IPS-15b (cell line): ENCODE measurements around the gene TMCO4.

Source experiments
- H3K27me3 ChIP-seq: one replicate; pipeline ENCODE4 v1.6.1; 2013; ENCODE audit warnings: low read length; ENCODE audit not compliant: control insufficient read depth, insufficient read depth
- H3K36me3 ChIP-seq: one replicate; pipeline ENCODE4 v1.6.1; 2013; ENCODE audit warnings: low read length; ENCODE audit not compliant: control insufficient read depth, insufficient read depth
- H3K4me1 ChIP-seq: one replicate; pipeline ENCODE4 v1.6.1; 2013; ENCODE audit warnings: mild to moderate bottlenecking, low read length; ENCODE audit not compliant: control insufficient read depth, insufficient read depth
- H3K4me3 ChIP-seq: one replicate; pipeline ENCODE4 v1.5.1; 2013; ENCODE audit warnings: low read depth, low read length
- H3K9ac ChIP-seq: one replicate; pipeline ENCODE4 v1.6.1; 2013; ENCODE audit warnings: low read depth, mild to moderate bottlenecking, low read length
- H3K9me3 ChIP-seq: one replicate; pipeline ENCODE4 v1.6.1; 2013; ENCODE audit warnings: mild to moderate bottlenecking, low read length; ENCODE audit not compliant: control insufficient read depth, insufficient read depth

Gene TMCO4

GRCh38 chr1:19725606-19726005 lies 74.1 kb downstream of the TMCO4 start:
- no peak overlapping the region for H3K9ac ChIP-seq
- H3K27me3 ChIP-seq = no peaks in the 10 kb centered on the region
- no peaks in the 10 kb centered on the region for H3K36me3 ChIP-seq
- H3K9me3 ChIP-seq = no peaks in the 10 kb centered on the region
- H3K4me1 ChIP-seq = no peaks in the 10 kb centered on the region
- H3K4me3 ChIP-seq = no peak overlapping the region

GRCh38 chr1:19723874-19724273 lies 75.8 kb downstream of the TMCO4 start:
- Histone ChIP-seq H3K9me3 (no peaks in the 10 kb centered on the region), H3K4me3 (no peak overlapping the region), H3K27me3 (no peaks in the 10 kb centered on the region)

GRCh38 chr1:19720973-19721372 lies 78.7 kb downstream of the TMCO4 start:
- no peaks in the 10 kb centered on the region for H3K36me3 ChIP-seq
- H3K4me1 ChIP-seq = no peaks in the 10 kb centered on the region
- H3K9me3 ChIP-seq = no peaks in the 10 kb centered on the region
- no peak overlapping the region for H3K4me3 ChIP-seq
- no peaks in the 10 kb centered on the region for H3K27me3 ChIP-seq
- H3K9ac ChIP-seq = no peak overlapping the region

More at GRCh38 chr1:19723874-19724273, 75.8 kb downstream of the TMCO4 start:
- H3K36me3 ChIP-seq = no peaks in the 10 kb centered on the region
- no peaks in the 10 kb centered on the region for H3K4me1 ChIP-seq
- no peak overlapping the region for H3K9ac ChIP-seq

- no peak overlapping the region for H3K4me3 ChIP-seq
- H3K36me3 ChIP-seq = no peaks in the 10 kb centered on the region
- no peak overlapping the region for H3K9ac ChIP-seq
- H3K9me3 ChIP-seq = no peaks in the 10 kb centered on the region
- H3K27me3 ChIP-seq = no peaks in the 10 kb centered on the region
- H3K4me1 ChIP-seq = no peaks in the 10 kb centered on the region
Measured at GRCh38 chr1:19720174-19720573, 79.5 kb downstream of the TMCO4 start.

- Histone ChIP-seq H3K27me3 (no peaks in the 10 kb centered on the region), H3K9ac (no peak overlapping the region), H3K4me1 (no peaks in the 10 kb centered on the region), H3K4me3 (no peak overlapping the region), H3K9me3 (no peaks in the 10 kb centered on the region), H3K36me3 (no peaks in the 10 kb centered on the region)
Measured at GRCh38 chr1:19717467-19717866, 82.2 kb downstream of the TMCO4 start.

- Histone ChIP-seq H3K9ac (no peak overlapping the region), H3K9me3 (no peaks in the 10 kb centered on the region), H3K4me3 (no peak overlapping the region), H3K36me3 (no peaks in the 10 kb centered on the region), H3K27me3 (no peaks in the 10 kb centered on the region), H3K4me1 (no peaks in the 10 kb centered on the region)
Measured at GRCh38 chr1:19715334-19716203, 84.1 kb downstream of the TMCO4 start.

- no peaks in the 10 kb centered on the region for H3K9me3 ChIP-seq
- H3K4me1 ChIP-seq = no peaks in the 10 kb centered on the region
- no peak overlapping the region for H3K9ac ChIP-seq
- no peaks in the 10 kb centered on the region for H3K27me3 ChIP-seq
- no peak overlapping the region for H3K4me3 ChIP-seq
- no peaks in the 10 kb centered on the region for H3K36me3 ChIP-seq
Measured at GRCh38 chr1:19712928-19713327, 86.8 kb downstream of the TMCO4 start.

GRCh38 chr1:19710825-19711611 lies 88.7 kb downstream of the TMCO4 start:
- H3K9me3 ChIP-seq = no peaks in the 10 kb centered on the region
- H3K36me3 ChIP-seq = no peaks in the 10 kb centered on the region
- H3K9ac ChIP-seq = no peak overlapping the region
- no peaks in the 10 kb centered on the region for H3K4me1 ChIP-seq
- no peak overlapping the region for H3K4me3 ChIP-seq
- H3K27me3 ChIP-seq = no peaks in the 10 kb centered on the region

GRCh38 chr1:19709260-19709793 lies 90.4 kb downstream of the TMCO4 start:
- Histone ChIP-seq H3K9ac (no peak overlapping the region), H3K36me3 (no peaks in the 10 kb centered on the region), H3K4me1 (peaks cover 1% of the 10 kb centered on the region), H3K4me3 (no peak overlapping the region), H3K27me3 (no peaks in the 10 kb centered on the region), H3K9me3 (no peaks in the 10 kb centered on the region)

GRCh38 chr1:19708567-19709110 lies 91.1 kb downstream of the TMCO4 start:
- Histone ChIP-seq H3K9me3 (no peaks in the 10 kb centered on the region), H3K9ac (no peak overlapping the region), H3K36me3 (no peaks in the 10 kb centered on the region), H3K27me3 (no peaks in the 10 kb centered on the region), H3K4me1 (peaks cover 7% of the 10 kb centered on the region), H3K4me3 (no peak overlapping the region)

GRCh38 chr1:19706136-19706535 lies 93.6 kb downstream of the TMCO4 start:
- Histone ChIP-seq H3K4me1 (peaks cover 7% of the 10 kb centered on the region), H3K36me3 (no peaks in the 10 kb centered on the region), H3K27me3 (no peaks in the 10 kb centered on the region), H3K4me3 (no peak overlapping the region), H3K9me3 (no peaks in the 10 kb centered on the region), H3K9ac (no peak overlapping the region)
